ENCODE results near the gene C11orf68.
"Not testable (repeated sequence)": the region's sequence is repeated elsewhere in the genome, so short reads cannot be mapped to it uniquely, and the experiment has no call there.

Gene C11orf68

GRCh38 chr11:65896034-65896999, 22.5 kb downstream of the C11orf68 start:
- no peak for DNase-seq (ENCODE audit: low read depth, low spot score)
- H3K4me3 ChIP-seq (ENCODE audit: low read length), result no peak overlapping the region

- no peak overlapping the region for H3K4me3 ChIP-seq (ENCODE audit: low read length)
- DNase-seq (ENCODE audit: low read depth, low spot score), result no peak
Observed at GRCh38 chr11:65895482-65895981, 23.3 kb downstream of the C11orf68 start.

GRCh38 chr11:65894034-65894591, 24.7 kb downstream of the C11orf68 start:
- DNase-seq (ENCODE audit: low read depth, low spot score), result no peak
- no peak overlapping the region for H3K4me3 ChIP-seq (ENCODE audit: low read length)

- H3K4me3 ChIP-seq (ENCODE audit: low read length), result no peak overlapping the region
- DNase-seq (ENCODE audit: low read depth, low spot score), result no peak
Observed at GRCh38 chr11:65892661-65893317, 26.1 kb downstream of the C11orf68 start.

- H3K4me3 ChIP-seq (ENCODE audit: low read length); DNase-seq (ENCODE audit: low read depth, low spot score): not testable (repeated sequence)
Observed at GRCh38 chr11:65892137-65892540, 26.7 kb downstream of the C11orf68 start.

GRCh38 chr11:65891219-65892136, 27.4 kb downstream of the C11orf68 start:
- DNase-seq (ENCODE audit: low read depth, low spot score), result no peak
- peak overlapping the region; percentile 67 for H3K4me3 ChIP-seq (ENCODE audit: low read length)

- DNase-seq (ENCODE audit: low read depth, low spot score), result peak; percentile 92
- H3K4me3 ChIP-seq (ENCODE audit: low read length), result peak within 1 kb of the TSS; percentile 67
Observed at GRCh38 chr11:65890324-65891218, 28.3 kb downstream of the C11orf68 start, which contains the start of gene CCDC85B. Gene CCDC85B, plus strand, starts transcription at chr11:65890673. Its CDS starts 111 bp downstream, at chr11:65890784.

- peak; percentile 93 for DNase-seq (ENCODE audit: low read depth, low spot score)
- H3K4me3 ChIP-seq (ENCODE audit: low read length), result peak within 1 kb of the TSS; percentile 92
Observed at GRCh38 chr11:65888163-65888814, 30.6 kb downstream of the C11orf68 start, which contains the start of gene FIBP. Gene FIBP, minus strand, starts transcription at chr11:65888471. Its CDS starts 53 bp downstream, at chr11:65888418.

GRCh38 chr11:65887723-65888162, 31.1 kb downstream of the C11orf68 start:
- H3K4me3 ChIP-seq (ENCODE audit: low read length), result peak overlapping the region; percentile 92
- no peak for DNase-seq (ENCODE audit: low read depth, low spot score)

- DNase-seq (ENCODE audit: low read depth, low spot score), result no peak
- peak overlapping the region; percentile 92 for H3K4me3 ChIP-seq (ENCODE audit: low read length)
Observed at GRCh38 chr11:65886826-65887722, 31.8 kb downstream of the C11orf68 start.

- no peak for DNase-seq (ENCODE audit: low read depth, low spot score)
- no peak overlapping the region for H3K4me3 ChIP-seq (ENCODE audit: low read length)
Observed at GRCh38 chr11:65885808-65886536, 32.9 kb downstream of the C11orf68 start.

- no peak overlapping the region for H3K4me3 ChIP-seq (ENCODE audit: low read length)
- DNase-seq (ENCODE audit: low read depth, low spot score), result no peak
Observed at GRCh38 chr11:65885231-65885630, 33.6 kb downstream of the C11orf68 start.

GRCh38 chr11:65884716-65885092, 34.2 kb downstream of the C11orf68 start:
- H3K4me3 ChIP-seq (ENCODE audit: low read length), result no peak overlapping the region
- peak; percentile 71 for DNase-seq (ENCODE audit: low read depth, low spot score)

GRCh38 chr11:65883786-65884715, 34.8 kb downstream of the C11orf68 start:
- DNase-seq (ENCODE audit: low read depth, low spot score), result no peak
- no peak overlapping the region for H3K4me3 ChIP-seq (ENCODE audit: low read length)
